HG03571 (cell line): ENCODE measurements around the gene HDAC4.

Experiments
- ATAC-seq: cut with Tn5 transposase; IDR thresholded peaks from one replicate; pipeline ENCODE4 v1.9.1; 2021; ENCODE audit not compliant: unreplicated experiment

Gene HDAC4

GRCh38 chr2:239244625-239245024 is 156.2 kb downstream of the HDAC4 start:
- ATAC-seq, result no peak

- no peak for ATAC-seq
These were observed 159.3 kb downstream of the HDAC4 start for GRCh38 chr2:239241431-239241960.

- ATAC-seq, result no peak
These were observed 160.4 kb downstream of the HDAC4 start for GRCh38 chr2:239240414-239240881.

- ATAC-seq, result no peak
These were observed 161.0 kb downstream of the HDAC4 start for GRCh38 chr2:239239607-239240413.

- no peak for ATAC-seq
These were observed 161.8 kb downstream of the HDAC4 start for GRCh38 chr2:239238839-239239606.

GRCh38 chr2:239238381-239238780 is 162.4 kb downstream of the HDAC4 start:
- no peak for ATAC-seq

- ATAC-seq, result no peak
These were observed 164.0 kb downstream of the HDAC4 start for GRCh38 chr2:239236808-239237205.

- ATAC-seq, result no peak
These were observed 164.6 kb downstream of the HDAC4 start for GRCh38 chr2:239236043-239236807.

GRCh38 chr2:239235311-239235710 is 165.5 kb downstream of the HDAC4 start:
- ATAC-seq, result no peak

- ATAC-seq, result no peak
These were observed 166.3 kb downstream of the HDAC4 start for GRCh38 chr2:239234191-239235175.

GRCh38 chr2:239233576-239233975 is 167.2 kb downstream of the HDAC4 start:
- no peak for ATAC-seq

GRCh38 chr2:239232195-239232578 is 168.6 kb downstream of the HDAC4 start:
- no peak for ATAC-seq

GRCh38 chr2:239231231-239232194 is 169.3 kb downstream of the HDAC4 start:
- no peak for ATAC-seq

GRCh38 chr2:239230318-239231052 is 170.3 kb downstream of the HDAC4 start:
- ATAC-seq, result no peak

- no peak for ATAC-seq
These were observed 171.1 kb downstream of the HDAC4 start for GRCh38 chr2:239229545-239230279.

GRCh38 chr2:239227661-239228371 is 173.0 kb downstream of the HDAC4 start:
- no peak for ATAC-seq
